Dendritic cell treated with granulocyte-macrophage colony-stimulating factor and Interleukin-4, amounts not matched to agents 40 ng/mL and 50 ng/mL, for 4 days (primary cell): ENCODE results near the gene SLC5A11.

ENCODE experiments used
- H3K27ac Mint-ChIP-seq: one replicate; pipeline ENCODE4 v1.8.0; 2022; ENCODE audit warnings: mild to moderate bottlenecking, mixed read lengths
- H3K27me3 Mint-ChIP-seq: one replicate; pipeline ENCODE4 v1.8.0; 2022; ENCODE audit warnings: mild to moderate bottlenecking, mixed read lengths
- H3K36me3 Mint-ChIP-seq: one replicate; pipeline ENCODE4 v1.8.0; 2022; ENCODE audit warnings: low read depth, mixed read lengths
- H3K4me1 Mint-ChIP-seq: one replicate; pipeline ENCODE4 v1.8.0; 2022; ENCODE audit warnings: low read depth, mixed read lengths
- H3K4me3 Mint-ChIP-seq: one replicate; pipeline ENCODE4 v1.8.0; 2022; ENCODE audit warnings: mild to moderate bottlenecking, moderate library complexity, mixed read lengths
- H3K9me3 Mint-ChIP-seq: one replicate; pipeline ENCODE4 v1.8.0; 2022; ENCODE audit warnings: mixed read lengths
- intact Hi-C: fragments of 100-400 bp; cut with micrococcal nuclease; formaldehyde crosslinking; loops from one replicate; pipeline ENCODE4 v1.15.0; 2022

SLC5A11 gene

GRCh38 chr16:24822974-24823373 is 22.8 kb upstream of the SLC5A11 start:
- Mint-ChIP-seq H3K4me3 (no peak overlapping the region), H3K36me3 (peaks cover 100% of the 10 kb centered on the region), H3K4me1 (no peaks in the 10 kb centered on the region), H3K27ac (no peak overlapping the region), H3K27me3 (no peaks in the 10 kb centered on the region), H3K9me3 (no peaks in the 10 kb centered on the region)
- intact Hi-C loops = no loop called here

GRCh38 chr16:24825696-24826095 is 20.1 kb upstream of the SLC5A11 start:
- no peak overlapping the region for H3K4me3 Mint-ChIP-seq
- peaks cover 87% of the 10 kb centered on the region for H3K36me3 Mint-ChIP-seq
- intact Hi-C loops = no loop called here
- no peaks in the 10 kb centered on the region for H3K9me3 Mint-ChIP-seq
- H3K27me3 Mint-ChIP-seq = no peaks in the 10 kb centered on the region
- H3K27ac Mint-ChIP-seq = no peak overlapping the region
- no peaks in the 10 kb centered on the region for H3K4me1 Mint-ChIP-seq

DNA sequence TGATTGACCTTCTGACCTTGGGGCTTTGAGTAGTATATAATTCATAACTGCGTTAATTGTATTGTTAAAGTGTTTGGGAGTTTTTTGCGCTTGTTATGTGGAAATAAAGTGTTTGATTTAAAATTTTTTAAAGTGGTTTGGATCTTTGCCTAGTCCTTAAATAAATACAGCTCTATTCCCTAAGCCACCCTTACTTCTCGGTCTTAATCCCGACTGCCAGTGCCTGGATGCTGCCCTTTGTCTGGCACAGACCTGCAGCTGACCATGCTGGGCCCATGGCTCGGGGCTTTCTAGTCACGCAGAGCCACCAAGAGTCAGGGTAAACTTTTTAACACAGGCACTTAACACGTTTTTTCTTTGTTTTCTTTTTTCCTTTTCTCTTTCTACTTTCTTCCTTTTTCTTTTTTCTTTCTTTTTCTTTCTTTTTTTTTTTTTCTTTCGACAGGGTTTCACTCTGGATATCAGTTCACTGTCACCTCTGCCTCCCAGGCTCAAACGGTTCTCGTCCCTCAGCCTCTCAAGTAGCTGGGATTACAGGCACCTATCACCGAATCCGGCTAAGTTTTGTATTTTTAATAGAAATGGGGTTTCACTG is 19.6 kb upstream of the SLC5A11 start:
- H3K36me3 Mint-ChIP-seq = peaks cover 82% of the 10 kb centered on the region
- no peak overlapping the region for H3K4me3 Mint-ChIP-seq
- H3K27me3 Mint-ChIP-seq = no peaks in the 10 kb centered on the region
- intact Hi-C loops = no loop called here
- H3K27ac Mint-ChIP-seq = no peak overlapping the region
- H3K4me1 Mint-ChIP-seq = no peaks in the 10 kb centered on the region
- H3K9me3 Mint-ChIP-seq = no peaks in the 10 kb centered on the region

GRCh38 chr16:24826817-24827566 is 18.8 kb upstream of the SLC5A11 start:
- intact Hi-C loops = no loop called here
- no peaks in the 10 kb centered on the region for H3K4me1 Mint-ChIP-seq
- H3K27me3 Mint-ChIP-seq = no peaks in the 10 kb centered on the region
- no peaks in the 10 kb centered on the region for H3K9me3 Mint-ChIP-seq
- no peak overlapping the region for H3K27ac Mint-ChIP-seq
- peaks cover 78% of the 10 kb centered on the region for H3K36me3 Mint-ChIP-seq
- H3K4me3 Mint-ChIP-seq = no peak overlapping the region

GRCh38 chr16:24829153-24829552 is 16.6 kb upstream of the SLC5A11 start:
- H3K36me3 Mint-ChIP-seq = peaks cover 60% of the 10 kb centered on the region
- H3K27me3 Mint-ChIP-seq = no peaks in the 10 kb centered on the region
- H3K4me3 Mint-ChIP-seq = no peak overlapping the region
- H3K4me1 Mint-ChIP-seq = no peaks in the 10 kb centered on the region
- no peak overlapping the region for H3K27ac Mint-ChIP-seq
- intact Hi-C loops = no loop called here
- H3K9me3 Mint-ChIP-seq = no peaks in the 10 kb centered on the region

DNA sequence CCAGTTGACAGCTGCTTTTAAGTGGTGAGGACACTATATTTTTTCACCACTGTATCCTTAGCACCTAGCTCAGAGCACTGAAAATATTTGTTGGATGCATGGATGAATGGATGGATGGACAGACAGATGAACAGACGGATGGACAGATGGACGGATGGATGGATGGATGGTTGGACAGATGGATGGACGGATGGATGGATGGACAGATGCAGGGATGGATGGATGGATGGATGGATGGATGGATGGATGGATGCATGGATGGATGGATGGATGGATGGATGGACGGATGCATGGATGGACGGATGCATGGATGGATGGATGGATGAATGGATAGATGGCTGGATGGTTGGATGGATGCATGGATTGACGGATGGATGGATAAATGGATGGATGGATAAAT is 12.4 kb upstream of the SLC5A11 start:
- no peak overlapping the region for H3K4me3 Mint-ChIP-seq
- H3K9me3 Mint-ChIP-seq = no peaks in the 10 kb centered on the region
- H3K36me3 Mint-ChIP-seq = peaks cover 18% of the 10 kb centered on the region
- H3K27ac Mint-ChIP-seq = no peak overlapping the region
- peaks cover under 1% of the 10 kb centered on the region for H3K4me1 Mint-ChIP-seq
- intact Hi-C loops = no loop called here
- H3K27me3 Mint-ChIP-seq = no peaks in the 10 kb centered on the region

DNA sequence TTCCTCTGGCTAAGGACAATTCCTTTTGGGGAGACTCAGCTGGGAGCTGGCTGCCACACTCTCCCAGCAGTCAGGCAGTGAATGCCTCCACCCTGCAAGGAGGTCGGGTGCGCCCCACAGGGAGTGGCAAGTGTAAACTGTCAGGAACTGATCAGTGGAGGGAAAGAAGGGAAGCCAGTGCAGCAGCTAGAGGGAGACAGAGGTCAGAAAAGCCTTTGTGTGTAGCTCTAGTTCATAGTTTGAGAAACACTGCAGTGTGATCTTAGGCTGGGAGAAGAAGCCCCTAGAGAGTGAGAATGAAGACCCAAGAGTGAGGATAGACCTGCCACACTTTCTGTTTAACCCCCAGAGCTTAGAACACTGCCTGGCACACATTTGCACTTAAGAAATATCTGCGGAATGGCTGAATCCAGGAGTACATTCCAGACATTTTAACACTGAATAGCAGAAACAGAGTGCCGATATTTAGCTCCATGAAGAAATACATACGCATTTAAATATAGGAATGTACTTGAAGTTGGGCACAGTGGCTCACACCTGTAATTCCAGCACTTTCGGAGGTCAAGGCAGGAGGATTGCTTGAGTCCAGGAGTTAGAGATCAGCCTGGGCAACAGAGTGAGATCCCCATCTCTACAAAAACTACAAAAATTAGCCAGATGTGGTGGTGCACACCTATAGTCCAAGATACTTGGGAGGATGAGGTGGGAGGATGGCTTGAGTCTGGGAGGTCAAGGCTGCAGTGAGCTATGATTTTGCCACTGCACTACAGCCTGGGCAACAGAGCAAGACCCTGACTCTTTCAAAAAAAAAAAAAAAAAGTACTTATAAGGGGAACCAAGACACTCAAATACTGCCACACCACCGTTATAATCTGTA is 11.1 kb upstream of the SLC5A11 start:
- H3K4me3 Mint-ChIP-seq = no peak overlapping the region
- H3K27ac Mint-ChIP-seq = no peak overlapping the region
- no peaks in the 10 kb centered on the region for H3K27me3 Mint-ChIP-seq
- no peaks in the 10 kb centered on the region for H3K9me3 Mint-ChIP-seq
- H3K36me3 Mint-ChIP-seq = peaks cover 8% of the 10 kb centered on the region
- peaks cover 10% of the 10 kb centered on the region for H3K4me1 Mint-ChIP-seq
- intact Hi-C loops = no loop called here

DNA sequence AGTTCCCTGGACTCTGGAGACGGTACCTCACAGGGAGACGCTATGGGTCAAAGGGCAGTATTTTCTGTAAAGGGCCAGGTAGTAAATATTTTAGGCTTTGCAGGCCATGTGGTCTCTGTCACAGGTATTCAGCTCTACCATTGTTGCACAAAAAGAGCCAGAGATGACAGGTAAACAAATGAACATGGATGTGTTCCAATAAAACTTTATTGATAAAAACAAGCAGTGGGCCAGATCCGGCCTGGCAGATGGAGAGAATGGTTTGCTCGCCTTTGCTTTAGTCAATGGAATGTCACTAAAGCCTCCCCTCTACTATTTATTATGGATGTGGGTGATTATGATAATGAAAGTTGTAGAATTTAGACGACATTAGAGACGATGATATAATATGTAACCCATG is 8.9 kb upstream of the SLC5A11 start:
- no peaks in the 10 kb centered on the region for H3K9me3 Mint-ChIP-seq
- intact Hi-C loops = no loop called here
- H3K36me3 Mint-ChIP-seq = peaks cover 5% of the 10 kb centered on the region
- H3K4me1 Mint-ChIP-seq = peaks cover 15% of the 10 kb centered on the region
- H3K4me3 Mint-ChIP-seq = no peak overlapping the region
- H3K27me3 Mint-ChIP-seq = no peaks in the 10 kb centered on the region
- H3K27ac Mint-ChIP-seq = no peak overlapping the region

DNA sequence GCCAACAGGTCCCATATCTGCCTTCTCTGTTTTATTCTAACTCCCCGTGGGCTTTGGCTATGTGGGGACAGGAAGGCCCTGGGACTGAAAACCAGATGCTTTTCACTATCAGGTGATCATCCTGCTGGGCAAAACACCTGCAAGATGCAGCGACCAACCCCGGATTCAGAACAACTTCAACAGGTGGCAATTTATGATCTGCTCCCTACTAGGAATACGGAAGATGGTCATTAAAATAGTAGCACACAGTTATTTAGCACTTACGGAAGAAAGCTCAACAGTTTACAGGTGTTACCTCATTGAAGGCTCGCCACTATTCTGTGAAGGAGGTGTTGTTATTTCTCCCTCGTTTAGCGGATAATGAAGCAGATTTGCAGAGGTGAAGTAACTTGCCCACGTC is 7.8 kb upstream of the SLC5A11 start:
- peaks cover 15% of the 10 kb centered on the region for H3K4me1 Mint-ChIP-seq
- H3K36me3 Mint-ChIP-seq = peaks cover 6% of the 10 kb centered on the region
- H3K27me3 Mint-ChIP-seq = no peaks in the 10 kb centered on the region
- intact Hi-C loops = no loop called here
- H3K27ac Mint-ChIP-seq = no peak overlapping the region
- no peaks in the 10 kb centered on the region for H3K9me3 Mint-ChIP-seq
- H3K4me3 Mint-ChIP-seq = no peak overlapping the region

DNA sequence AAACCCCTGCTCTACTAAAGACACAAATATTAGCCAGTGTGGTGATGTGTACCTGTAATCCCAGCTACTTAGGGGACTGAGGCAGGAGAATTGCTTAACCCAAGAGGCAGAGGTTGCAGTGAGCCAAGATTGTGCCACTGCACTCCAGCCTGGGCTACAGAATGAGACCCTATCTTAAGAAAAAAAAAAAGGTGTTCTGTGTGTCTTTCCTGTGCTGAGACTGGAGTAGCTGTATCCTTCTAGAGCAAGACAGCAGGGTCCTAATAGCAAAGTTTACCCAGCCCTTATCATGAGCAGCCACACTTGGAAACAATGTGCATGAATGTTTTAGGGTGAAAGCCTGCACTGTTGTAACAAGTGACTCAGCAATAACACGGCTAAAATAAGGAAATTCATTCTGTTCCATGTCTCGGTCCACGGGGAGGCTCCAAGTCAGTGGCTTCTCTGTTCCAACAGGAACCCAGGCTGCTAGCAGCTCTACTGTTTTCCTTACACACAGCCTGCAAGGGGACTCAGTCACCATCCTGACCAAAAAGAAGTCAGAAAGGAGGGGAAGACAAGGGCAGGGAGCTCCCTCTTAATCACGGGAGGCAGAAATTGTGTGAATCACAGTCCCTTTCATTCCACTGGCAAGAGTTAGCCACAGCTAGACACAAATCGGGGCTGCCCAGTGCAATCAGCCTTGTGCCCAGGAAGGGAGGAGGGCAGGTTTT is 7.1 kb upstream of the SLC5A11 start:
- Mint-ChIP-seq H3K4me3 (no peak overlapping the region), H3K27me3 (no peaks in the 10 kb centered on the region), H3K4me1 (peaks cover 15% of the 10 kb centered on the region), H3K27ac (peak overlapping the region; percentile 31), H3K9me3 (no peaks in the 10 kb centered on the region), H3K36me3 (peaks cover 8% of the 10 kb centered on the region)
- intact Hi-C loops = no loop called here

GRCh38 chr16:24839347-24839972 is 6.3 kb upstream of the SLC5A11 start:
- peaks cover 15% of the 10 kb centered on the region for H3K4me1 Mint-ChIP-seq

GRCh38 chr16:24841291-24841690 is 4.5 kb upstream of the SLC5A11 start:
- Mint-ChIP-seq H3K27me3 (no peaks in the 10 kb centered on the region), H3K27ac (no peak overlapping the region), H3K36me3 (peaks cover 8% of the 10 kb centered on the region), H3K4me3 (no peak overlapping the region), H3K4me1 (peaks cover 15% of the 10 kb centered on the region), H3K9me3 (no peaks in the 10 kb centered on the region)
- intact Hi-C loops = no loop called here

More at GRCh38 chr16:24839347-24839972, 6.3 kb upstream of the SLC5A11 start:
- Mint-ChIP-seq H3K9me3 (no peaks in the 10 kb centered on the region), H3K27ac (no peak overlapping the region), H3K36me3 (peaks cover 8% of the 10 kb centered on the region), H3K27me3 (no peaks in the 10 kb centered on the region), H3K4me3 (no peak overlapping the region)
- intact Hi-C loops = no loop called here
